Transverse colon (tissue), 4 donors: Measurements from ENCODE around the gene PBX1.

Experiments used
- POLR2AphosphoS5 ChIP-seq, 3 donors: sonication (generic); formaldehyde crosslinking; IDR thresholded peaks; one replicate each; pipeline ENCODE4 v1.6.1; 2016; ENCODE audit warnings: antibody characterized with exemption in 3 of 3
- TF ChIP-seq, protein P1 (sequence below), 5 experiments: fragments of 200-600 bp in 3 of 5; fragments of 450-650 bp in 2 of 5; sonication (generic) in 3 of 5; IDR thresholded peaks; 1 replicate in 2 of 5; 2 replicates in 3 of 5; pipeline ENCODE4 v1.5.1; 2016 to 2017; ENCODE audit warnings: antibody characterized with exemption in 5 of 5, inconsistent platforms in 3 of 5, mild to moderate bottlenecking in 2 of 5, moderate library complexity in 1 of 5

DNA sequence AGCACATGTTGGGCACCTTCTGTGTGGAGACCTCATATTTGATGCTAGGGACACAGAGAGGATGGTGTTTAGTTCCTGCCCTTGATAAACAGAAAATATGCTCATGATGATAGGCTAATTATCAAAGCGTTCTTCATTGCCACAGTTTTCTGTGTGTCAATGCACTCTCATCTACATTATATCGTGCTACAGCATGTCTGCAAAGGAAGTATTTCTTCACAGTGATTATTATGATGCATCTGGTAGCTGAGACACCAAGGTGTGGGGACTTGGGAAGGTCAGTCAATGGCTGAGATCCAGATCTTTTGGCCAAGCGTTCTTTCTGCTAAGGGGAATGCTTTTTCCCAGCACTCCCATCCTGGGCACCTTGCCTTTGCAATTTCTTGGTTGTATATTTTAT is 321.2 kb downstream of the PBX1 start:
- TF ChIP-seq, protein P1, sequence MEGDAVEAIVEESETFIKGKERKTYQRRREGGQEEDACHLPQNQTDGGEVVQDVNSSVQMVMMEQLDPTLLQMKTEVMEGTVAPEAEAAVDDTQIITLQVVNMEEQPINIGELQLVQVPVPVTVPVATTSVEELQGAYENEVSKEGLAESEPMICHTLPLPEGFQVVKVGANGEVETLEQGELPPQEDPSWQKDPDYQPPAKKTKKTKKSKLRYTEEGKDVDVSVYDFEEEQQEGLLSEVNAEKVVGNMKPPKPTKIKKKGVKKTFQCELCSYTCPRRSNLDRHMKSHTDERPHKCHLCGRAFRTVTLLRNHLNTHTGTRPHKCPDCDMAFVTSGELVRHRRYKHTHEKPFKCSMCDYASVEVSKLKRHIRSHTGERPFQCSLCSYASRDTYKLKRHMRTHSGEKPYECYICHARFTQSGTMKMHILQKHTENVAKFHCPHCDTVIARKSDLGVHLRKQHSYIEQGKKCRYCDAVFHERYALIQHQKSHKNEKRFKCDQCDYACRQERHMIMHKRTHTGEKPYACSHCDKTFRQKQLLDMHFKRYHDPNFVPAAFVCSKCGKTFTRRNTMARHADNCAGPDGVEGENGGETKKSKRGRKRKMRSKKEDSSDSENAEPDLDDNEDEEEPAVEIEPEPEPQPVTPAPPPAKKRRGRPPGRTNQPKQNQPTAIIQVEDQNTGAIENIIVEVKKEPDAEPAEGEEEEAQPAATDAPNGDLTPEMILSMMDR (IDR thresholded peaks at IDR 0.05): no peak
- no peak for TF ChIP-seq POLR2AphosphoS5 (IDR thresholded peaks at IDR 0.05)
